Measurements from ENCODE around the gene DYNC1LI2.
"Not testable (repeated sequence)": the region's sequence is repeated elsewhere in the genome, so short reads cannot be mapped to it uniquely, and the experiment has no call there.

Gene DYNC1LI2

DNA sequence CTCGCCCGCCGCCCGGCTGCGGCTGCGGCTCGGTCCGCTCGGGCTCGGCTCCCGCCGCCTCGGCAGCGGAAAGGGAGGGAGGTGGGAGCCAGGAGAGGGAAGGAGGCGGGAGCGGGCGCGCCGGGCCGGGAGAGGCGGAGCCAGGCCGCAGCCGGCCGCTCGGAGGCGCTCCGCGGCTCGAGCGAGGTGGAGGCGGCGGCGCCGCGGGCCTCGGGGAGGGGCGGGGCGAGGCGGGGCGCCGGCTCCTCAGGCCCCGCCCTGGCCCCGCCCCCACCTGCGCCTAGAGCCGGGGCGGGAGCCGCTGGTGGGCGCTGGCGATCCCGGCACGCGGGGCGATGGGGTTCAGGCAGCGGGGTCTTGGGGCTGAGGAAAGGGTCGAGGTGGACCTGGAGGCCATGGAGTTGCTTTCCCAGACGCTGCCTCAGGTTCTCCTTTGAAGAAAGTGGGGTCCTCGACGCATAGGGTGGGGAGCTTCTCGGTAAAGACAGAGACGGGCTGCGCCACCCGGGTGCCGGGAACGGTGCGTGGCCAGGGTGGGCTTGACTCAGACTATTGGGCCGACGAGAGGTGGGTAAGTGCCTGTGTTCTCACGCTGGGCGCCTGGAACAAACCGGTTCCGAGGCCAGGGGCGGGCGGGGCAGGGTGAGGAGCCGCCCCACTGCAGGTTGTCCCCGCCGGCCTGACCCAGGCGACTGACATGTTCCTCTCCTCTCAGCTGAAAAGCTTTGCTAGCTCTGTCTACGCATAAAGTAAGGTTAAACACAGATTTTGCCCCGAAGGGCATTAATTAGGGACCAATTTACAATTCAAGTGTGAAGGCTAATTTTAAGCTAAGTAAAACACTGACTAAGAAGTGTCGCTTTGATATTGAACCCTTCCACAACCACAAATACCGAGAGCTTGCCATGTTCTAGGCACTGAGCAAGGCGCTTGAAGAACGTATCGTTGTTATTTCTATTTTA, 54.5 kb downstream of the DYNC1LI2 start, which contains the start of gene CMTM4:
TSS of gene CMTM4 (minus strand) at position 75 of the 962 bp plus-strand sequence. CDS start 218 bp downstream, outside the sequence.
- DNase-seq (ENCODE audit: low spot score), result peak; percentile 60

DNA sequence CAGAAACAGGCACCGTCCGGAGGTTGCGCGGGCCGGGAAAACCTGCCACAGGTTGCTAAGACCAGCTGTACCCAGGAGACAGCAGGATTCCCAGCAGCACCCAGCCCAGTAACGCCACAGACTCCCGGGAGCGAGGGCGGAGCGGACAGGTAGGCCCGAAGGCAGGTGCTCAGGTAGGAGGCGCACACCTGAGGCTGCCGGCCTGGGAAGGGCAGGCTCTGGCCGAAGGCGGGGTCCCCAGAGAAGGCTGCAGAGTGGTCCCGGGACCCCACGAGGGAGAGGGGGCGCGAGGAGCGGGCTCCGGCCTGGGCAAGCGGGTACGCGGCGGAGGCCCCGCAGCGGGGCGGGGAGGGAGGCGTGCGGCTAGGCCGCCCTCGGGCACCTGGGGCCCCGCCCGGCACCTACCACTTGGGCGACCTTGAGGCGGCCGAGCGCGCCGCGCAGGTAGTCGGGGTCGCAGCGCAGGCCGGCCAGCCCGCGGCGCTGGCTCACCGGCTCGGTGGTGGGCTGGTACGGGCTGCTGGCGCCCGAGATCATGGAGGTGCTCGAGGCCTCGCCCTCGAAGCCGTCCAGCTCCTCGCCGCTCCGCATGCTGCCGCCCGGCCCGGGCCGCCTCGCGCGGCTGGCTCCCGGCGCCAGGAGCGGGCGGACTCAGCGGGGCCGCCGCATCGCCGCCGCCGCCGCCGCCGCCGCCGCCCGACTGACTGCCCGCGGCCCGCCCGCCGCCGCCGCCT, 55.3 kb downstream of the DYNC1LI2 start:
- no peak for DNase-seq (ENCODE audit: low spot score)

DNA sequence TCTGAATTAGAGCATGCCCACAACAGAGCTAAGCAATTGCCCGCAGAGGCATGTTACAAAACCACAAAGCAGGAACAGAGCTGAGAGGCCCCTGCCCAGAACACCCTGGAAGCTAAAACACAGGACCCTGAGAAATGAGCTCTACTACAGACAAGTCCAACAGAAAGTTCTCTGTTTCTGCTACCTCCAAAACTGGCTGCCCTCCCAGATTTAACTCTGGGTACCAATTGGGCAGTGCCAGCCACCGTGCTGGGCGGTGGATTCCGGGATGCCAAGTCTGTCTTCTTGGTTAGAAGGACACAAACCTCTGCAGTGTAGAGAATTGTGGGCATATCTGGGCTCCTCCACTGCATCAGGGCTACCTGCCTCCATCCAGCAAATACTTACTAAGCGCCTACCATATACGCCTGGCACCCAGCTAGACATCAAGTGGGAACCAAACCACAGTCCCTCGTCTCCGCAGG, 55.9 kb downstream of the DYNC1LI2 start:
- no peak for DNase-seq (ENCODE audit: low spot score)

DNA sequence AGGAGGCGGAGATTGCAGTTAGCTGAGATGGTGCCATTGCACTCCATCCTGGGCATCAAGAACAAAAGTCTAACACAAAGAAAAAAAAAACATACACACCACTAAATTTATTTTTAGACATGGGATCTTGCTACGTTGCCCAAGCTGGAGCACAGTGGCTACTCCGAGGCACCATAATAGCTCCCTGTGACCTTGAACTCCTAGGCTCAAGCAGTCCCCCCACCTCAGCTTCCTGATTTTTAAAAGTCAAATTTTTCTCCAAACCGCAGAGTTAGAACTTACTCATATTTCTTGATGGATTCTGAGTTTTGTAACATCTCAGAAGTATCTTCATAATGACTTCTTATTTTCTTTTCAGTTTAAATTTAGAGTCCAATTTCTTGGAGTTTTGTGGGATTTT, 58.3 kb downstream of the DYNC1LI2 start:
- DNase-seq (ENCODE audit: low spot score), result no peak

DNA sequence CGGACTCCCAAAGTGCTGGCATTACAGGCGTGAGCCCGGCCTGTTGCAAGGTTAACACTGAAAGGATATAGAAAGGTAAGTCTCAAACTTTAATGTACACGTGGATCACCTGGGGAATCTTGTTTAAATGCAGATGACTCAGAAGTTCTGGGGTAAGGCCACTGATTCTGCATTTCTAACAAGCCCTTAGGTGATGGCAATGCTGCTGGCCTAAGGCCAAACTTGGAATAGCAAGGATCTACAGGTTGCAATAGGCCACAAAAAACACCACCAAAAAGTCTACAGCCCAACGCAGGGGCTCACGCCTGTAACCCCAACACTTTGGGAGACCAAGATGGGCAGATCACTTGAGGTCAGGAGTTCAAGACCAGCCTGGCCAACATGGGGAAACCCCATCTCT, 59.1 kb downstream of the DYNC1LI2 start:
- no peak for DNase-seq (ENCODE audit: low spot score)

DNA sequence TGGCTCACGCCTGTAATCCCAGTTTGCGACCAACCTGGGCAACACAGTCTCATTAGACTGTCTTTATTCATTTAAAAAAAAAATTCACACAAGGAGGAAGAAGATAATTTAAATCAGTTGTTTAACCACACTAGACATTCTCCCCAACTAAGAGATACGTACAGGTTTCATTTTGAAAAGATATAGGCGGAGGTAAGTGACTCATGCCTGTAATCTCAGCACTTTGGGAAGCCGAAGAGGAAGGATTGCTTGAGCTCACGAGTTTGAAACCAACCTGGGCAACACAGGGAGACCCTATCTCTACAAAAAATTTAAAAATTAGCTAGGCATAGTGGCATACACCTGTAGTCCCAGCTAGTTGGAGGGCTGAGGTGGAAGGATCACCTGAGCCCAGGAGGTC, 60.2 kb downstream of the DYNC1LI2 start:
- no peak for DNase-seq (ENCODE audit: low spot score)

DNA sequence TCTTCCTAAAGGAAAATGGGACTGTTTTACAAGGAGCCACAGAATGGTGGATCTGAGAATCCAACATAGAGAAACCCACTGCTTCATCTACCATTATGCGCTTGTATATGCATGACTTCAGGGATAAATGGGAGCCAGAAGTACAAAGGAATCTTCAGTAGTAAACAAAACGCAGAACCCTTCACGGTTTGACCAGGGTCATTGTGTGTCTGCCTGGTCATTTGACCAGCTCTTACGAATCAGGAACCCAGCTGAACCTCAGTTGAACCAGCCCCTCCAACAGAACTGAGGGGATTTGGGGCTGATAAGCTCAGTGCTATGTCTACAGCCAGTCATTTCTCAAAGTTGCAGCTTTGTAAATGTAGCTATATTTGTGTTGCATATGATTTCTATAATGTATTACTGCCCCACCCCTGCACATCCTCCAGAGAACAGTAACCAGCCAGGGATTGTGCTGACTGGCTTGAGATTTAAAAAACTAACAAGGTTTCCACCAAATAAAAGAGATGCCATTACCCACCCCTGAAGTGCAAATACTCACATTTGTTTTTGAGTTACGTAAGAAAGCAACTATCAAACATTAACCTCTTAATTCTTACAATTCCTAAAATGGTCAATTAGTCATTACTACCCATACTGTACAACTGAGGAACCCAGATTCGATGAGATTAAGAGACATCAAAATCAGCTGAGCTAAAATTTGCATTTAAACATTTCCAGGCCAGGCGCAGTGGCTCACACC, 61.1 kb downstream of the DYNC1LI2 start:
- DNase-seq (ENCODE audit: low spot score), result peak; percentile 18

DNA sequence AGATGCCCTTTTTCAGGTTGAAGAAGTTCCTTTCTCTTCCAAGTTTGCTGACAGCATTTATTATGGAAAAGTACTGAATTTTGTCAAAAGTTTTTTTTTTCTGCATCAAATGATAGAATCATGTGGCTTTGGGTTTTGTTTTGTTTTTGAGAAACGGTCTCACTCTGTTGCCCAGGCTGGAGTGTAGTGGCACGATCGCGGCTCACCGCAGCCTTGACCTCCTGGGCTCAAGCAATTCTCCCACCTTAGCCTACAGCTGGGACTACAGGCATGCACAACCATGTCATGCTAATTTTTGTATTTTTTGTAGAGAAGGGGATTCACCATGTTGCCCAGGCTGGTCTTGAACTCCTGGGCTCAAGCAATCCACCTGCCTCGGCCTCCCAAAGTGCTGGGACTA, 62.1 kb downstream of the DYNC1LI2 start:
- no peak for DNase-seq (ENCODE audit: low spot score)

DNA sequence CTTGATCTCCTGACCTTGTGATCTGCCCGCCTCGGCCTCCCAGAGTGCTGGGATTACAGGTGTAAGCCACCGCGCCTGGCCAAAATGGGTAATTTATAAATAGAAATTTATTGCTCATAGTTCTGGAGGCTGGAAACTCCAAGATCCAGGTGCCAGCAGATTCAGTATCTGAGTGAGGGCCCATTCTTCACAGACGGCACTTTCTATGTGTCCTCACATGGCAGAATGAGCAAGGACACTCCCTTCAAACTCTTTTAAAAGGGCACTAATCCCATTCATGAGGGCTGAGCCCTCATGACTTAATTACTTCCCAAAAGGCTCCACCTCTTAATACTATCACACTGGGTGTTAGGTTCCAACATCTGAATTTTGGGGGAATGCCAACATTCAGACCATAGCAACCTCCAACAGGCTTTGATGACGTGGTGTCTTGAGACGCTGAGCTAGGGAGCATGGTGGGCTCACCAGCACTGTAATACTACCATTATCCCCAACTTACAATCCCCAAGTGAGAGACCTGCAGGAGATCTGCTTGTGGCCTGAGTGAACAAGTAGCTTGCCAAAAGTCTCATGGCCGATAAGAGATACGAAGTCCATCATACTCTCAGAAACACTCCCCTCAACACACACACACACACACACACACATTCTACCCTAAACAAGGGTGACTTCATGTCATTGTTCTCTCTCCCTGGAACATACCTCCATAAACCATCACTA, 63.3 kb downstream of the DYNC1LI2 start:
- DNase-seq (ENCODE audit: low spot score), result no peak

DNA sequence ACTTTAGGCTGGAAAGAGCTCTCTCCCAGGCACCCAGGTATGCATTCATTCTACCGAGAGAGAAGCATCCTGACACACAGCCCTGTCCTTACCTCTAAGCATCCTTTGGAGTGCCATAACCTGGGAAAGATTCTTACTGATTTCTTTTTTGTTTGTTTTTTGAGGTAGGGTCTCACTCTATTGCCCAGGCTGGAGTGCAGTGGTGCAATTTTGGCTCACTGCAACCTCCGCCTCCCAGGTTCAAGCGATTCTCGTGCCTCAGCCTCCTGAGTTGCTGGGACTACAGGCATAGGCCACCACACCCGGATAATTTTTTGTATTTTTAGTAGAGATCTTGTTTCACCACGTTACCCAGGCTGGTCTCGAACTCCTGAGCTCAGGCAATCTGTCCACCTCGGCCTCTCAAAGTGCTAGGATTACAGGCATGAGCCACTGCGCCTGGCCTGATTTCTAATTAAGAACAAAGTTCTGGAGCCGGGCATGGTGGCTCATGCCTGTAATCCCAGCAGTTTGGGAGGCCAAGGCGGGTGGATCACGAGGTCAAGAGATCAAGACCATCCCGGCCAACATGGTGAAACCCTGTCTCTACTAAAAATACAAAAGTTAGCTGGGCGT, 65.8 kb downstream of the DYNC1LI2 start:
- not testable (repeated sequence) for DNase-seq (ENCODE audit: low spot score)

DNA sequence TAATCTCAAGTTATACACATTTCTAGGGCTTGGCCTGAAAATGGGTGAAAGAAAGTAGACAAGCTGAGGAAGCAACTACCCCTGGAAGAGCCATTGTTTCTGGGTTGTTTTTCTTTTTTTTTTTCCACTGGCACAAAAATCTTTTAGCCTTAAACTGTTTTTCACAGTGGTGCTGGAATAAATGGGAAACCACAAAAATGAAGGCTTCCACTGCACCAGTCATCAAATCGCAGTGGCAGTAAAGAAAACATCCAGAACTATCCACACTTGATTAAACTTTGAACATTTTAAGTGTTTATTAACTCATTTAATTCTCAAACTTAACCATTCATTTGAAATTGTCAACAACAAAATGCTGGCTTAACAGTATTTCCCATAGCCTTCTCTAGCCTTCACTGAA, 69.1 kb downstream of the DYNC1LI2 start:
- DNase-seq (ENCODE audit: low spot score), result no peak

DNA sequence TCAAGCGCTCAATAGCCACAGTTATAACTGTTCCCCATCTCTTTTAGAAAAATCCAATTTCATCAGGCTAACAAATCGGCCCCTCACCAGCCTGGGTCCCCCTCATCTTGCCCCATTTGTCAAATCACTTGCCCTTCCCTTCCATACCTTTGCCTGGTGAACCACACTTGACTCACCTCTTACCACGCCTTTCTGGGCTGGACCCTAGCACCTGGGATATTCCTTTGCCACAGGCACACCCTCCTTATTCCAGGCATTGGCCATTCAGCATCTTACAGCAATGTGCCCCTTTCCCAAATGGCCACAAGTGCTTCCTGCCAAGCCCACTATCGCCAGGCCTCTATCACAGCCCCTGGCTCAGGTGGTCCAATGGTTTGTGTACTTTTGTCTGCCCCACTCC, 69.7 kb downstream of the DYNC1LI2 start:
- no peak for DNase-seq (ENCODE audit: low spot score)

DNA sequence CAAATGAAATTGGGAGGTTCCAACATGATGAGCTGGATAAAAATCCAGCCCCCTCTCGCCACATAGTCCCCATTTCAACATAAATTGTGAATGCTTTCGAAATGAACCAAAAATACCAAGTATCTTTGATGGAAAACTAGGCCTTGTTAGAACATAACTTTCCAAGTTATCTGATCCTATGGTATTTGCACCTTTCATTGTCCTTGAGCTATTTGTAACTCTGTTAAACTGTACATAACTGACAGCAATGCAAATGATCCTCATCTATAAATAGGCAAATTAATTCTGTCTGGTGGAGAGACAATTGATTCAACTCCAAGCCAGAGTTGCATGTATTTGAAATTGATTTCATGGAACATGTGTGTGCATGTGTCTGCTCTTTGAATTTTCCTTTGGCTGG, 73.1 kb downstream of the DYNC1LI2 start:
- DNase-seq (ENCODE audit: low spot score), result no peak

DNA sequence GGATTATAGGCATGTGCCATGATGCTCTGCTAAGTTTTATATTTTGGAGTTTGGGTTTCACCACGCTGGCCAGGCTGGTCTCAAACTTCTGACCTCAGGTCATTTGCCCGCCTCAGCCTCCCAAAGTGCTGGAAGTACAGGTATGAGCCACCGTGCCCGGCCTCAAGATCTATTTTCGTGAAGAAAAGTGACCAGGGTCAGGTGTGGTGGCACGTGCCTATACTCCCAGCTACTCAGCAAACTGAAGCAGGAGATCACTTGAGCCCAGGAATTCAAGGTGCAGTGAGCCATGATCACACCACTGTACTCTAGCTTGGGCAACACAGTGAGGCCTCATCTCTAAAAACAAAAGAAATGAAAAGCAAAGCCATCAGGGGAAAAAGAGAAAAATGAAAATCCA, 73.6 kb downstream of the DYNC1LI2 start:
- DNase-seq (ENCODE audit: low spot score), result no peak

DNA sequence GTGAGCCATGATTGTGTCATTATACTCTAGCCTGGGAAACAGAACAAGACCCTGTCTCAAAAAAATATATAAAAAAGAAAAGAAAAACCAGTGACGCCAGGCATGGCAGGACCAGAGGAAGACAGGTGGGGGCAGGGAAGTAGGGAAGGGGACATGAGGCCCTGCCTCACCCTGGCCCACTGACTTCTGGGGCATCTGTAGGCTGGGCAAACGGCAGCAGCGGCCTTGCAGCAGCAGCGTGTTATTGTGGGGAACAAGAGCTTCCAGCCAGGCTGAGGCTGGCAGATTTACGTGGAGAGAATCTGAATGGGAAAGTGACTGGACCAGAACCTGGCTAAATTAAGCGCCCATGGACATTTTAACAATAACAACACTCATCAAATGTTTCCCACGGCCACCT, 74.2 kb downstream of the DYNC1LI2 start:
- no peak for DNase-seq (ENCODE audit: low spot score)

DNA sequence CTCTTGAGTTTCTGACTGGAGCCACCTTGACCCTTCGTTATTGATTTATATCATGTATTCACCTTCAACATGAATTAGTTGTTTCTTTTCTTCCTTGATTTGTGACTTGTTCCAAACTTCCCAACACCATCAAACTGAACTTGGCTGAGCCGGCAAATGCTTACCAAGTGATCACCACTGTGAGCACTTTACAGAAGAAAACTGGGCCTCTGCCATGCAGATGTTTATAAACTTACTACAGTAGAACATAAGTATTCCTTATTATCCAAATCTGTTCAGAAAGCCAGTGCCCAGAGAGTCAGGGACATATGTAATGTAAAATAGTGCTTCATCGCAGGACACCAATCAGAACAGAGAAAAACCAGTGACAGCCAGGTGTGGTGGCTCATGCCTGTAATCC, 74.8 kb downstream of the DYNC1LI2 start:
- DNase-seq (ENCODE audit: low spot score), result no peak

DNA sequence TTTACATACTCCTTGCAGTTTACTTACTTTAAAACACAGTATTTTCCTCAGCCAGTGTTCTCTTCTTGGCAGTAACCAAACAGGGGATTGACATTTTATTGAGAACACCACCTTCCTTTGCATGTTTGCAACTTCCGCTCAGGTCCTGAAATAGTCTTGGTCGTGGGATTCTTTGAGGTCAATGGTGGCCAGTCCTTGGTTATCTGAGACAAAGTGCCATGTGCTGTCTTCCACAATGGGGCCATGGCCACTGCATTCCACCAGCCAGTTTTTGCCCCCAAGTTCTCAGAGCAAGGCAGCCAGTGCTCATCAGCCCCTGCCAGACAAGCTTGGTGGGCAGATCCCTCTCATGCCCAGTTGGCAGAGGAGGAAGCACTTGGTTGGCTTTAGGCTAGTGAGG, 77.7 kb downstream of the DYNC1LI2 start:
- no peak for DNase-seq (ENCODE audit: low spot score)
